Vagina (tissue), 2 donors: Measurements from ENCODE around the gene PDIK1L.

ENCODE experiments used
- POLR2A ChIP-seq, 2 donors: fragments of 450-650 bp; IDR thresholded peaks; one replicate each; pipeline ENCODE4 v1.6.1; 2017; ENCODE audit warnings: antibody characterized with exemption in 2 of 2, mild to moderate bottlenecking in 2 of 2, moderate library complexity in 2 of 2
- POLR2AphosphoS5 ChIP-seq, 2 donors: sonication (generic); formaldehyde crosslinking; IDR thresholded peaks; one replicate each; pipeline ENCODE4 v1.9.0; 2017; ENCODE audit warnings: antibody characterized with exemption in 2 of 2, mild to moderate bottlenecking in 2 of 2, low read depth in 1 of 2; ENCODE audit not compliant: insufficient read depth in 1 of 2
- TF ChIP-seq, protein P1 (sequence below), 3 experiments: fragments of 450-650 bp in 2 of 3; fragments of 200-600 bp in 1 of 3; sonication (generic) in 1 of 3; IDR thresholded peaks; one replicate each; pipeline ENCODE4 v1.5.1; 2017 to 2019; ENCODE audit warnings: antibody characterized with exemption in 3 of 3, mild to moderate bottlenecking in 2 of 3, moderate library complexity in 2 of 3

DNA sequence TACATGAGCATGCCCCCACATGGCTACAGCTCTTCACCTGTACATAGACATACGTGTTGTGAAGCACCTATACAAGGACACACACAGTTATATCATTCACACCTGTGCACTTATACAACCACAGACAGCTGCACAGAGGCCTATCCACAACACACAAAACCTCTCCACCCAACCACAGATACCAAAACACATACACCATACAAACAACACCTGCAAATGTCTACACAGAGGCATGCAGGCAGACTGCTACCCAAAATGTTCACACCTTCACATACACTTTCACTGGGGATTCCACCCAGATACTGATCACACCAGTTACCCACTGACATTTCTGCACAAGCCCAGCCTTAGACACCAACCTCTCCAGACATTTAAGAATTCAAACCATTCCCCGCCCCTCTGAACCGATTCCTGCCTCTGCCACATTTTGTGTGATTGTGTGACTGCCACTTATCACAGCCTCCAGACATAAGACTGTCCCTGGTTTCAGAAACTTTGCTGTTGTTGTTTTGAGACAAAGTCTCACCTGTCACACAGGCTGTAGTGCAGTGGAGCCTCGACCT lies 55.2 kb downstream of the PDIK1L start:
- TF ChIP-seq, protein P1, sequence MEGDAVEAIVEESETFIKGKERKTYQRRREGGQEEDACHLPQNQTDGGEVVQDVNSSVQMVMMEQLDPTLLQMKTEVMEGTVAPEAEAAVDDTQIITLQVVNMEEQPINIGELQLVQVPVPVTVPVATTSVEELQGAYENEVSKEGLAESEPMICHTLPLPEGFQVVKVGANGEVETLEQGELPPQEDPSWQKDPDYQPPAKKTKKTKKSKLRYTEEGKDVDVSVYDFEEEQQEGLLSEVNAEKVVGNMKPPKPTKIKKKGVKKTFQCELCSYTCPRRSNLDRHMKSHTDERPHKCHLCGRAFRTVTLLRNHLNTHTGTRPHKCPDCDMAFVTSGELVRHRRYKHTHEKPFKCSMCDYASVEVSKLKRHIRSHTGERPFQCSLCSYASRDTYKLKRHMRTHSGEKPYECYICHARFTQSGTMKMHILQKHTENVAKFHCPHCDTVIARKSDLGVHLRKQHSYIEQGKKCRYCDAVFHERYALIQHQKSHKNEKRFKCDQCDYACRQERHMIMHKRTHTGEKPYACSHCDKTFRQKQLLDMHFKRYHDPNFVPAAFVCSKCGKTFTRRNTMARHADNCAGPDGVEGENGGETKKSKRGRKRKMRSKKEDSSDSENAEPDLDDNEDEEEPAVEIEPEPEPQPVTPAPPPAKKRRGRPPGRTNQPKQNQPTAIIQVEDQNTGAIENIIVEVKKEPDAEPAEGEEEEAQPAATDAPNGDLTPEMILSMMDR (IDR thresholded peaks at IDR 0.05) = no peak
- TF ChIP-seq POLR2AphosphoS5 (IDR thresholded peaks at IDR 0.05; ENCODE audit: insufficient read depth in 1 of 2, low read depth in 1 of 2) = no peak
- no peak for TF ChIP-seq POLR2A (IDR thresholded peaks at IDR 0.05)
